DOHH2 (cell line): ENCODE measurements around the gene CAP1.
"Not testable (repeated sequence)": the region's sequence is repeated elsewhere in the genome, so short reads cannot be mapped to it uniquely, and the experiment has no call there.

ENCODE experiments used
- H3F3A ChIP-seq: fragments of 200-600 bp; sonication (generic), shearing (Covaris generic); 2 replicates; pipeline ENCODE4 v1.6.0; 2016; ENCODE audit warnings: antibody characterized with exemption, mild to moderate bottlenecking; ENCODE audit not compliant: control insufficient read depth, insufficient read depth
- H3K27ac ChIP-seq: fragments of 200-600 bp; sonication (generic); 2 replicates; pipeline ENCODE4 v1.5.1; 2014; ENCODE audit warnings: low read depth, mild to moderate bottlenecking, low read length, moderate library complexity
- H3K27me3 ChIP-seq: fragments of 200-600 bp; sonication (generic); 2 replicates; pipeline ENCODE4 v1.6.1; 2014; ENCODE audit warnings: mild to moderate bottlenecking, low read length, mixed read lengths; ENCODE audit not compliant: control insufficient read depth
- H3K36me3 ChIP-seq: fragments of 200-600 bp; sonication (generic); 2 replicates; pipeline ENCODE4 v1.6.1; 2014; ENCODE audit warnings: mild to moderate bottlenecking, low read length, moderate library complexity, mixed read lengths; ENCODE audit not compliant: control insufficient read depth
- H3K4me1 ChIP-seq: fragments of 200-600 bp; sonication (generic); 2 replicates; pipeline ENCODE4 v1.6.1; 2014; ENCODE audit warnings: mild to moderate bottlenecking, low read length, mixed read lengths; ENCODE audit not compliant: control insufficient read depth
- H3K4me2 ChIP-seq: fragments of 200-600 bp; sonication (generic); 2 replicates; pipeline ENCODE4 v1.6.0; 2014; ENCODE audit warnings: mild to moderate bottlenecking, low read length, moderate library complexity
- H3K4me3 ChIP-seq: fragments of 200-600 bp; sonication (generic); 2 replicates; pipeline ENCODE4 v1.5.1; 2014; ENCODE audit warnings: mild to moderate bottlenecking, low read length, mixed read lengths
- H3K79me2 ChIP-seq: fragments of 200-600 bp; sonication (generic); 2 replicates; pipeline ENCODE4 v1.6.1; 2014; ENCODE audit warnings: mild to moderate bottlenecking, low read length, mixed read lengths; ENCODE audit not compliant: control insufficient read depth
- H3K9me2 ChIP-seq: fragments of 200-600 bp; sonication (generic); replicated peaks from 2 replicates; pipeline ENCODE4 v1.6.1; 2014; ENCODE audit warnings: mild to moderate bottlenecking, low read length, mixed read lengths; ENCODE audit not compliant: control insufficient read depth
- H3K9me3 ChIP-seq: fragments of 200-600 bp; sonication (generic); 2 replicates; pipeline ENCODE4 v1.6.1; 2014; ENCODE audit warnings: antibody characterized with exemption, low read length, mixed read lengths; ENCODE audit not compliant: control insufficient read depth, insufficient read depth
- H4K20me1 ChIP-seq: fragments of 200-600 bp; sonication (generic); 2 replicates; pipeline ENCODE4 v1.6.0; 2014; ENCODE audit warnings: low read depth, mild to moderate bottlenecking, antibody characterized with exemption, low read length, moderate library complexity; ENCODE audit not compliant: control insufficient read depth, insufficient read depth
- EZH2phosphoT487 ChIP-seq: fragments of 200-600 bp; sonication (generic); IDR thresholded peaks from 2 replicates; pipeline ENCODE4 v1.6.1; 2017; ENCODE audit warnings: borderline replicate concordance, mild to moderate bottlenecking, antibody characterized with exemption, low read length, moderate library complexity, mixed read lengths
- TF ChIP-seq, protein P1 (sequence below): fragments of 200-600 bp; sonication (generic); IDR thresholded peaks from one replicate; pipeline ENCODE4 v1.5.1; 2014; ENCODE audit warnings: antibody characterized with exemption, mild to moderate bottlenecking, low read depth, low read length; ENCODE audit not compliant: poor library complexity, severe bottlenecking

Gene CAP1

GRCh38 chr1:40003156-40004093 lies 37.1 kb upstream of the CAP1 start:
- H3K27me3 ChIP-seq, result no peaks in the 10 kb centered on the region
- peak overlapping the region; percentile 96 for H3K4me2 ChIP-seq
- peaks cover 73% of the 10 kb centered on the region for H3K4me1 ChIP-seq
- H4K20me1 ChIP-seq, result no peaks in the 10 kb centered on the region
- H3F3A ChIP-seq, result peaks cover 23% of the 10 kb centered on the region
- H3K36me3 ChIP-seq, result no peaks in the 10 kb centered on the region
- peaks cover 10% of the 10 kb centered on the region; the same call in 1 of the 2 replicates for H3K9me3 ChIP-seq
- peak overlapping the region; percentile 95 for H3K27ac ChIP-seq
- H3K79me2 ChIP-seq, result no peaks in the 10 kb centered on the region
- H3K4me3 ChIP-seq, result peak overlapping the region; percentile 68
- TF ChIP-seq, protein P1, sequence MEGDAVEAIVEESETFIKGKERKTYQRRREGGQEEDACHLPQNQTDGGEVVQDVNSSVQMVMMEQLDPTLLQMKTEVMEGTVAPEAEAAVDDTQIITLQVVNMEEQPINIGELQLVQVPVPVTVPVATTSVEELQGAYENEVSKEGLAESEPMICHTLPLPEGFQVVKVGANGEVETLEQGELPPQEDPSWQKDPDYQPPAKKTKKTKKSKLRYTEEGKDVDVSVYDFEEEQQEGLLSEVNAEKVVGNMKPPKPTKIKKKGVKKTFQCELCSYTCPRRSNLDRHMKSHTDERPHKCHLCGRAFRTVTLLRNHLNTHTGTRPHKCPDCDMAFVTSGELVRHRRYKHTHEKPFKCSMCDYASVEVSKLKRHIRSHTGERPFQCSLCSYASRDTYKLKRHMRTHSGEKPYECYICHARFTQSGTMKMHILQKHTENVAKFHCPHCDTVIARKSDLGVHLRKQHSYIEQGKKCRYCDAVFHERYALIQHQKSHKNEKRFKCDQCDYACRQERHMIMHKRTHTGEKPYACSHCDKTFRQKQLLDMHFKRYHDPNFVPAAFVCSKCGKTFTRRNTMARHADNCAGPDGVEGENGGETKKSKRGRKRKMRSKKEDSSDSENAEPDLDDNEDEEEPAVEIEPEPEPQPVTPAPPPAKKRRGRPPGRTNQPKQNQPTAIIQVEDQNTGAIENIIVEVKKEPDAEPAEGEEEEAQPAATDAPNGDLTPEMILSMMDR, result no peak
- TF ChIP-seq EZH2phosphoT487, result no peak
- no peaks in the 10 kb centered on the region for H3K9me2 ChIP-seq

GRCh38 chr1:40004857-40005256 lies 35.7 kb upstream of the CAP1 start:
- Histone ChIP-seq H3K79me2 (no peaks in the 10 kb centered on the region), H3K27ac (peak overlapping the region; percentile 95; the same call in 1 of the 2 replicates), H3K9me3 (peaks cover 10% of the 10 kb centered on the region; the same call in 1 of the 2 replicates), H3K4me1 (peaks cover 86% of the 10 kb centered on the region), H3K4me2 (peak overlapping the region; percentile 15; the same call in 1 of the 2 replicates), H3K9me2 (no peaks in the 10 kb centered on the region), H3F3A (peaks cover 23% of the 10 kb centered on the region), H3K4me3 (no peak overlapping the region), H3K36me3 (no peaks in the 10 kb centered on the region), H3K27me3 (no peaks in the 10 kb centered on the region), H4K20me1 (no peaks in the 10 kb centered on the region)
- TF ChIP-seq, protein P1, result no peak
- no peak for TF ChIP-seq EZH2phosphoT487

DNA sequence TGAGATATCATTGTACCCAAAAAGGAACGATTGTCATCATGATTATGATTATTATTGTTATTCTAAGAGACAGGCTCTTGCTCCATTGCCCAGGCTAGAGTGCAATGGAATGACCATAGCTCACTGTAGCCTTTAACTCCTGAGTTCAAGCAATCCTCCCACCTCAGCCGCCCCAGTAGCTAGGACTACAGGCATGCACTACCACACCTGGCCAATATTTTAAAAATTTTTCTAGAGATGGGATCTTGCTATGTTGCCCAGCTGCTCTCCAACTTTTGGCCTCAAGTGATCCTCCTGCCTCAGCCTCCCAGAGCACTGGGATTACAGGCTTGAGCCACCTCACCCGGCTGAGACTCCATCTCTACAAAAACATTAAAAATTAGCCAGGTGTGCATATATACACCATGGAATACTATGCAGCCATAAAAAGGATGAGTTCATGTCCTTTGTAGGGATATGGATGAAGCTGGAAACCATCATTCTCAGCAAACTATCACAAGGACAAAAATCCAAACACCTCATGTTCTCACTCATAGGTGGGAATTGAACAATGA lies 33.0 kb upstream of the CAP1 start:
- H3K36me3 ChIP-seq, result not testable (repeated sequence)
- peaks cover 10% of the 10 kb centered on the region; the same call in 1 of the 2 replicates for H3K9me3 ChIP-seq

GRCh38 chr1:40011198-40011597 lies 29.3 kb upstream of the CAP1 start:
- Histone ChIP-seq H3K79me2 (no peaks in the 10 kb centered on the region), H3K9me3 (peaks cover 4% of the 10 kb centered on the region; the same call in 1 of the 2 replicates), H4K20me1 (no peaks in the 10 kb centered on the region), H3K27me3 (no peaks in the 10 kb centered on the region), H3K4me3 (no peak overlapping the region), H3F3A (peaks cover 12% of the 10 kb centered on the region), H3K9me2 (no peaks in the 10 kb centered on the region), H3K27ac (no peak overlapping the region), H3K4me2 (no peak overlapping the region), H3K4me1 (peaks cover 54% of the 10 kb centered on the region), H3K36me3 (no peaks in the 10 kb centered on the region)
- TF ChIP-seq EZH2phosphoT487, result no peak
- TF ChIP-seq, protein P1, result no peak

More for the DNA sequence above, 33.0 kb upstream of the CAP1 start:
- not testable (repeated sequence) for H3K79me2 ChIP-seq, H3K9me2 ChIP-seq, H3K27ac ChIP-seq, H3K27me3 ChIP-seq, H3K4me3 ChIP-seq, H4K20me1 ChIP-seq
- Histone ChIP-seq H3F3A (peaks cover 10% of the 10 kb centered on the region), H3K4me2 (0 out of 2 replicates have a peak overlapping the region, but pooled peaks have one; percentile 2), H3K4me1 (peaks cover 67% of the 10 kb centered on the region)
